Stimulated activated CD8-positive, alpha-beta memory T cell treated with anti-CD3 and anti-CD28 coated beads, Interleukin-7, amount 100 ng/mL, for 24 hours (primary cell): Measurements from ENCODE around the gene METTL17.
A peak's percentile ranks its signal among the peaks of the same experiment; 100 is the strongest.
"Not testable (repeated sequence)": the region's sequence is repeated elsewhere in the genome, so short reads cannot be mapped to it uniquely, and the experiment has no call there.

Source experiments
- DNase-seq: peaks from one replicate; pipeline ENCODE4 v3.0.0-alpha.2; 2020; ENCODE audit warnings: low read depth

The METTL17 gene

DNA sequence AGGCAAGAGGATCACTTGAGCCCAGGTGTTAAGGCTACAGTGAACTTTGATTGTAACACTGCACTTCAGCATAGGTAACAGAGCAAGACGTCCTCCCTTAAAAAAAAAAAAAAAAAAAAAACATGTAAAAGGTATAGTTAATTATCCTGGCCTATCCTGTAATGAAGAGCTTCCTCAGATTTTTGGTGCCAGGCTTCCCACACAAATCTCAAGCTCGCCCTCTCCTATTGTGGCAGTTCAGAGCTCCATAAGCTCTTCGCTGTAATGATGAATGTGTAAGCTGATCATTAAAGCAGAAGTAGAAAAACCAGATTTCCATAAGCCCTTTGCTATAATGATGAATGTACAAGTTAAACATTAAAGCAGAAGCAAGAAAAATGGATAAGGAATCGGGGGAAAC is 7.3 kb downstream of the METTL17 start:
- no peak for DNase-seq

DNA sequence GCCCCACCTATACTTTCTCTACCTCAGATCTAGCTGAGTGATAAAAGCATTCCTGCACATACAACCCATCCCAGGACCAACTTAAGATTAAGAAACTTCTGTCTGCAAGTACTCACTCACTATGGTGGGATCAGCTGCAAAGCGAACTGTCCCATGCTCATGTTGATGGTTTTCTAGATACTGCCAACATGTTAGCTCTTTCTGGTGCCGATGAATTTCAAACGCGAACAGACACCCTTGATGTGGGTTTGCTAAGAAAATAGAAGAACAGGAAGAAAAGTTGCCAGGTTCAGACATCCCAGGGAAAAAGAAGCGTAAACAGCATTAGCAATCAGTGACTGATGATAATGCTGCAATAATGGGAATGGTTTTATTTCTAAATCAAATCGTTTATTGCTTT is 7.8 kb downstream of the METTL17 start:
- DNase-seq, result no peak

DNA sequence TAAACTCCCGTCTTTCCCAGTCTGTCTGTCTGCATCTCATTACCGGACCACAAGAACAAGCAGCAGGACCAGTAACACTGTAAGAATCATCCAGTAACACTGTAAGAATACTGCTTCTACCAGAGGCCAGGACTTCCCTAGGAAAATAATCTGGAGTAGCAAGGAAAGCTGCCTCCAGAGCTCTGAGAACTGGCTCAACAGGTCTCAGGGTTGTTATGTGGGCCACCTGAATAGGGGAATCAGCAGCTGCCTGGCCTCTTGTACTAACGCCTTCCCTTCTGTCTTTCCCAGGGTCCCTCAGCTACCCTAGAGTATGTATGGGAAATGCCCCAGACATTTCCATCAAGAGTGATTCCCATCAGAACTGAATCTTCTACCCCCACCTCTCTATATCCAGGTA is 8.4 kb downstream of the METTL17 start:
- DNase-seq, result no peak

DNA sequence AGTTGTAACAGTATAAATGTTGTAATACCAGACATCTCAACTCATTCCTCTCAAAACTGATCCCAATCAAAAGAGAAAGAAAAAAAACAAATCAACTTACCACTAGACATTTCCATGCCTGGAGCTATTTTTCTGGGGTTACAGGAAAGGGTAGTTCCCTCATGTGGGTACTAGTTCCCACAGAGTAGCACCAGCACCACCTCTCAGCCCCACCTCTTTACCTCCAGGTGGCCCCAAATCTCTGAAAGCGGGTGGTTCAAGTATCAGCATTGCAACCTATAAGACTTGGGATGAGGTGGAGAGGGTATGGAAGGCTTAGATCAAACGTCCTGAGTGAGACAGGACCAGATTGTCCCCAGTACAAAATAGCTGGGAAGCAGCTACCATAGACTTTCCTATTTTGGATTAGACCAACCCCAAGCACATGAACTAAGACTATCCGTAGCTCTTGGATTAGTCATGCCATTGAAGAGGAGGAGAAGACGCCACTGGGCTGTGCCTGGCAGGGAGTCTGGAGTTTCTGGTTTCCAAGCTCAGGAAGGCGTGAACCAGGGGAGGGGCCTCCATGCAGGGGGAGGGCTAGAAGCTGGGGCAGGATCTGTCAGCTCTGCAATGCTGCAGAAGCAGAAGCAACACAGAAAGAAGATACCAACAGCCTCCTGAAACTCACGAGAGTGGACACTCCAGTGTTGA is 9.0 kb downstream of the METTL17 start, which contains the start of gene SLC39A2:
Gene SLC39A2, plus strand, starts transcription at position 620 of the 693 bp plus-strand sequence. CDS start 154 bp downstream, outside the sequence.
- no peak for DNase-seq

DNA sequence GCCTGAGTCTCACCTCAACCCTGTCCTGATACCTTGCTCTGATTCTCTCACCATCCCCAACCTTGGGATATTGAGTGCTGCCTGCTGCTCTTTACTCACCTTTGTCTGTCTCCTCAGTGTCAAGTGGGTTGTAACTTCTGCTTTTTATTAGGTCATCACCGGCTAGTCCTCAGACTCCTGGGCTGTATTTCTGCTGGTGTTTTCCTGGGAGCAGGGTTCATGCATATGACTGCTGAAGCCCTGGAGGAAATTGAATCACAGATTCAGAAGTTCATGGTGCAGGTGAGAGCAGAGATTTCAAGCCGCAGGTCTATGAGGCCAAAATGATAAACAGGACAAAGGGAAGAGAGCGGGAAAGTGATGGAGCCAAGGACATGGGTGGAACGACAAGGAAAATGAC is 9.8 kb downstream of the METTL17 start:
- DNase-seq, result no peak

DNA sequence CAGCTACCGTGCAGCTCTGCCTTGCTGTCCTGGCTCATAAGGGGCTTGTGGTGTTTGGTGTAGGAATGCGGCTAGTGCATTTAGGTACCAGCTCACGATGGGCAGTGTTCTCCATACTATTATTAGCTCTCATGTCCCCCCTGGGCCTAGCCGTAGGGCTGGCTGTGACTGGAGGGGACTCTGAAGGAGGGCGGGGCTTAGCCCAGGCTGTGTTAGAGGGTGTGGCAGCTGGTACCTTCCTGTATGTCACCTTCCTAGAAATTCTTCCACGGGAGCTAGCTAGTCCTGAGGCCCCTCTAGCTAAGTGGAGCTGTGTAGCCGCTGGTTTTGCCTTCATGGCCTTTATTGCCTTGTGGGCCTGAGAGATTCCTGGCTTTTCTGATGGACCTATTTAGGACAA is 11.4 kb downstream of the METTL17 start:
- no peak for DNase-seq

DNA sequence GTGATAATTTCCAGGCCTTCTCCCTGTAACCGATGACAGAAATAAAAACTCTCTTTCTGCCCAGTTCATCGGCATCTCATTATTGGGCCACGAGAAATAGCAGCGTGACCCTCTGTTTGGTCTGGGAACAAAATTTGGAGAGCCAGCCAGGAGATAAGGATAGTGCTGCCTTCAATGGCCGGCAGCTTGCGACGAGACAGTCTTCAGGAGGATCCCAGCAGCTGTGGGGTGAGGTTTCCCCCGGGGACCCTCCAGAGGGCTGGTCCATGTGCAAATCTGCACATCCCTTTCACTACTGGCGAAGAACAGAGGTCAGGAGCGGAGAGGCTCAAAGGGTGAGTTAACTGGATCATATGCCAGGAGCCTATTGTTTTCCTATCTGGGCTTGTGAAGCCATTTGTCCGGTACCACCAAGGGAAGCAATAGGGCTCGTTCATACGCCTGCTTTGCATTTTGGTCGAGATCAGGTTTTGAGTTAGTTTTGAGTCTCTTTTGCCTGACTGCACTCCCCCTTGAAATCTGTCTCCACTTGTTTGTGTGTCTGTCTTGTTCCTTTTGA is 14.1 kb downstream of the METTL17 start:
- no peak for DNase-seq

DNA sequence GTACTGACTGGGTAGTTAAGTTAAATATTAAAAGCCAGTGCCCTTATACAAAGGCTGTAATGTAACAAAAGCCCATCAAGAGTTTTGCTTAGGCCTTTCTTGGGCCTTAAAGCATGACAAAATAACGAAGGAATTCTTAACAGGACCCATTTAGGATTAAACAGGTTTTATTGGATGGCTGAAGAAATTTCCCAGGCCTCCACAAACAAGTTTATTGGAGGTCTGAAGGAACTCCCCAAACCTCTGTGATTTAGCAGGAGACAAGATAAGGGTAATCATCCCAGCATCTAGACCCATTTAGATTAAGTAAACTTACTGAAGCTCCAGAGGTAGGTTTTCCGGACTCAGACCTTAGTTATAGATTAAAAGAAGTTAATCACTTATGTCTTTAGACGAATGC is 19.9 kb downstream of the METTL17 start:
- DNase-seq, result not testable (repeated sequence)

DNA sequence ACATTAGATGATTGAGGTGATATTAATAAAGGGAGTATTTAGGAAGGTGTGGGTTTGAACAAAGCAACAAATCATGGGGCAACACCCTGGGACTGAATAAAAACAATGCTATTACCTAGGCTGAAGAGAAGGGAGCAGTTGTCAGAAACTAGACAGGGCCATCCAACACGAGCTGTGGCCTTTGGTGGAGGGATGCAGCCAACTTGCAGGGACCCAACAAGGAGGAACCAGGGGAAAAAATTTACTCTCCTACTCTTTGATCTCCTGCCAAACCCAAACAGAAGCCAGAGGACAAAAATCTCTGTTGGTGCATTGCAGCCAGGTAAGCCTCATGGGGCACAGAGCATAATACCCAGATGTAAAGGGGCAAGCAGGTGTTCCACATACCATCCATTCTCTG is 21.4 kb downstream of the METTL17 start:
- no peak for DNase-seq

DNA sequence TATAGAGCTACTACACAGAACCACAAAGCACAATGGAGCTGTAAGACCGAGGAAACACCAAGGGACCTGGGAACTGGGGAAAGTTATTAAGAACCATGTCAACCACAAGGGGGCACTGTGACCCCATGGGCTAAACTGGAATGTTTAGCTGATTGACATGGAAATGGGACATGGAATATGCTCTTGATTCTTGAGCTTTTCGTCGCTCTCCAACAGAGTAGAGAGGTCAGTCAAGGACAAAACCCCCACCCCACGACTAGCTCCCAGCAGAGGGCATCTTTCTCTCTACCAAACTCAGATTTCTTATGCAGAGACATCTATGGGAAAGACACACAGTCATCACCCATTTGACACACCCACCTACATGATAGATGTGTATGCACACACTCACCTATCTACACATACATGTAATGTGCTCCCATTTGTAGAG is 25.0 kb downstream of the METTL17 start:
- DNase-seq, result peak; percentile 63

DNA sequence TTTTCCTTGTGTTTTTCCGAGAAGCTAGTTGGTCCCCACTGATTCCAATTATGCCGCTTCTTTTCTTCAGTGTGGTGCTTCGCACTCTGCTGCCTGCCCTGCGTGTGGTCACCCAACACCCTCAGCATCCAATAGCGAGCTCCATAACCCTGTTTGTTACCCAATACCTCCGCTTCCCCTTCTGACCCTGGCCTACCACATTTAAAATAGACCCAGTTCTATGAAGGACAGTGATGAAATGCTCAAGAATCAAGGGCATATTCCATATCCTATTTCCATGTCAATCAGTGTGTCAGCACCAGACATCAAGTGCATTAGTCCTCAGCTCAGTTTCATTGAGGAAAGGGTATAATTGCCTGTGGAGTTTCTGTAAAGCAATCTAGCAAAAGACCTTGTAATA is 25.5 kb downstream of the METTL17 start:
- DNase-seq, result no peak

DNA sequence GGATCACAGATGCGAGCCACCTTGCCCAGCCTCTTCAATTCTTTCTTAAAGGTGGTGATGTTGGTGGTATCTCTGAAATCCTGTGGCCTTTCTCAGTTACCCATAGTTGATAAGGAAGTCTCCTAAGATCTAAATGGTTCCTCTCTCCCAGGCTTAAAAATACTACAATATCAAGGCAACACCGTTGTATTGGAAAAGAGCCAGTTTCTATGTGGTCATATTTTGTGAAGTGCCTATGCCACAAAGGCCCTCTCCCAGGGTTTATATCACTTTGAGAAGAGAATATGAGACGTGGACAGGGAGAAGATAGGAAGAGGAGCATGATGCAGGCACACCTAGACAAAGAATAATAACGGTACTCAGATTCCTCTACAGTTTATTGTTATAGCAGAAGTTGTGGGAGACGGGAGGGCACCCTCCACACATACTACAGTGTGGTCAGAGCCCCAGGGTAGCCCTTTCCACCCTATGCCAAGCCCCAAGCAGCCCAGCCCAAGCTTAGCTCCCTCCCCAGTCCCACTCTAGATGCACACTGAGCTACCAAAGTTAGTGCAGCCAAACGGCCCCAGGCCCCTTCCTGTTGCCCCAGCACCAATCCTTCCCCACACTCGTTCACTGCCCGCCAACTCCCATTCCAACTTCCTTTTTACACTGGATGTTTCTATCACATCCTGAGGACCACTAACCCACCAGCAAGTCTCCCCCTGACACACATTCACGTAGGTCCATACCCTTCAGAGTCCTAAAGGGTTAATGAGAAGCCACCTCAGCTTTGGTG is 26.8 kb downstream of the METTL17 start:
- no peak for DNase-seq

DNA sequence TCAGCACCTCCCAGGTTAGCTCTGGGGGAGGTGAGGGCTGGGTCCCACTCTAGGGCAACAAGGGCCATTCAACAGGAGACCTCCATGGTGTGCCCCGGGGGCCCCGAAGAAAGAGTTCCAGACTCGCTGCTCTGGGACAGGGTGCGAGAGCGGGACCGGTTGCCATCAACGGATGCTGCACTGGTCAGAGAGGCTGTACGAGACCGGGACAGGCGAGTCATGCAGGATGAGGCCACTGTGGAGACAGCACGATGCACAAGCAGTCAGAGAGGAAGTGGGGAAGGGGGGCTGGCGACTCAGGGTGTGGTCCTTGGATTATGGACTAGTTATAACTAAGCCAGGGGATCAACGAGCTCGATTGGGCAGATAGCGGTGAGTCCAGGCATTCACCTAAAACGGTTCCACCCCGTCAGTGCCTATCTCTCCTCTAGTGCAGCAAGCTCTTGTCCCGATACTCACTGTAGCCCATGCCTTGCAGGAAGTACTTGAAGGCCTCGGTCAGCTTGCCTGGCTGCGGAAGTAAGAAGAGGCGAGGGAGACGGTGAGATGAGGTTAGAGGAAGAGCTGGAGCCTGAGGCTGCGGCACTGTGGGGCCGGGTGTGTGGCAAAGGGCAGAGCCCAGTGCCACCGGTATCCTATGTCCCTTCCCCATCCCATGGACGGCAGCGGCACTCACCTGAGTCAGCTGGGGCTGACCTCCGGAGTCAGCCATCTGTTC is 27.9 kb downstream of the METTL17 start:
- no peak for DNase-seq

DNA sequence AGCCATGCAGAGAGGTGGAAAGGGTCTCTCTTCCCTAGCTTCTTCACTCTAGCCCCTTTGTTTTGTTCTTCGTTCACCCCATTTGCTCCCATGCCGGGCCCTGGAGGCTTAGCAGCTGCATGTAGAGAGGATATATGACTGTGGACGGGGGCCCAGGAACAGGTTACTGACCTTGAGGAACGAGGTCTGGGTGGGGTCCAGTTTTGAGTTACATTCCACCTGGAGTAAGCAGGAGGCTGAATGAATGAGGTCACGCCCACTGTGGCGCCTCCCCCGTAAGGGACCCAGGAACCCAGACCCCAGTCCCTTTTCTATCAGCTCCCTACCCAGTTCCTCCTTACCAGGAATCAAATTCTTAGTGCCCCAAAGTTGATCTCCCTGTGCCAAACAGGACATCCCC is 28.5 kb downstream of the METTL17 start:
- DNase-seq, result no peak

DNA sequence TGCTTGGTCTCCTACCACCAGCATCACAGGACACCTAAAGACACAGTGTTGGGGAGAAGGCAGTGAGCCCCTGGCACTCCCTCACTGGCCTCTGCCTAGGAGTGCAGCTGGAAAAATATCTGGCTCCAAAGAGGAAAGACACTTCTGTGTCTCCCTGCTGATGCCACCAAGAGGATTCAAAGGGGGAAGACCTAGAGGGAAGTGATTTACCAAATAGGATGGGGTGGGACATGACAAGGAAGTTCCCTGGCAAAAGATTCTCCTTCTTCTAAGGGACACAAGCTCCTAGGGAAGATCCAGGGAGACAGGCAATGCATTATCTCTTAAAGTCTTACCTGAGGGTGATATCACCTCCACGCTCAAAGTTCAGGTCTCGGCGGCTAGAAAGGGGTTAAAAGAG is 29.0 kb downstream of the METTL17 start:
- no peak for DNase-seq

DNA sequence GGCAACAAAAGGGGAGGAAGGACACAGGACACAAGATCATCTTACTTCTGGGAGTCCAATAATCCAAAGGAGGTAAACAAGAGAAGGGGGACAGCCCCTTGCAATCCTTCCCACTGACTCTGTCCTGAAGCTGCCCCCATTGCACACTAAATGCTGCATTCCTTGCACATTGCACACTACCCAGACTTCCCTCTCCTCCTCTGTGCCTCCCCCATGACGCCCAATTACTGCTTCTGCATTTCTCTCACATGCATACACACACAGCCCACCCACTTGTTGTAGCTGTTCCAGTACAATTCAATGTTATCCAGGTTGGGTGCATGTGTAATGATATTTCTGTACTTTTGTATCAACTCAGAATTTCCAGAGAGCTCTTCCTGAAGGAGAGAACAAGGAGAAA is 29.6 kb downstream of the METTL17 start:
- no peak for DNase-seq

DNA sequence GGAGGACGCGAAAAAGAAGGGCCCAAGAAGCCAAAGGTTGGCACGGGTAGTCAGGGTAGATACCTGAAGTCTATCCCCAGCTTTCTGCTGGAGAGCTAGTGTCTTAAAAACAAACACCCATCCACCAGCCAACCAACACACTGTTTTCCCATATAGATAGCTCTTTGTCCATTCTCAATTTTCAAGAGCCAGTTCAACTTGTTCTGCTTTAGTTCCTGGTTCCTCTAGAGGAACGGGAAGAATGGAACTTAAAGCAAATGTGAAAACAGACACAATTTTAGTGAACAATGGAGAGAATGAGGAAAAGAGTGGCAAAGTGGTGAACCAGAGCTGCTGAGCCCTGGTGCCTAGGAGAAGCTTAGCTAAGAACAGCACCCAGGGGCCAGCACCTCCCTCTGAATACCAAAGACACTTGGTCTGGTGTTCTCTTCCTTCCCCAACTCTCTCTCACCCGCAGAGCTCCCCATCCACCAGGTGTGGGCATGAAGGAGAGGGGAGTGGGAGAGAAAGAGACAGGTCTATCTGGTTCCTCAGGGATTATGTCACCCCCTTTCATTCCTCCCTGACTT is 31.3 kb downstream of the METTL17 start:
- no peak for DNase-seq

DNA sequence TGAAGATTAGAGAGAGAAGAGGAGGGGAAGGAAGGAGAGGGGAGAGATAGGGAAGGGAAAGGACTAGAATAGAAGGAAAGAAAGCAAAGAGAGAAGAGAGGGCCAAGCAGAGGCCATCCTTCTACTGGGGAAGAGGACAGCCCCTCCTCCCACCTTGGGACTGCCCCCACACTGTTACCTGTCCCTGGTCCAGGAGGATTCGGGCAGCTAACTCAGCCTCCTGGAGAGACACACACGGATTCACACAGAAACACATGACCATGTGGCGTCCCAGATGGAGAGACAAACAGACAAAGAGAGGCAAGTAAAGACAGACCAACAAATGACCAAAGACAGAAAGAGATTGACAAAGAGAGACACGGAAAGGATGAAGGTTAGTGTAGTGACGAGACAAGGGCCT is 32.9 kb downstream of the METTL17 start:
- DNase-seq, result no peak

DNA sequence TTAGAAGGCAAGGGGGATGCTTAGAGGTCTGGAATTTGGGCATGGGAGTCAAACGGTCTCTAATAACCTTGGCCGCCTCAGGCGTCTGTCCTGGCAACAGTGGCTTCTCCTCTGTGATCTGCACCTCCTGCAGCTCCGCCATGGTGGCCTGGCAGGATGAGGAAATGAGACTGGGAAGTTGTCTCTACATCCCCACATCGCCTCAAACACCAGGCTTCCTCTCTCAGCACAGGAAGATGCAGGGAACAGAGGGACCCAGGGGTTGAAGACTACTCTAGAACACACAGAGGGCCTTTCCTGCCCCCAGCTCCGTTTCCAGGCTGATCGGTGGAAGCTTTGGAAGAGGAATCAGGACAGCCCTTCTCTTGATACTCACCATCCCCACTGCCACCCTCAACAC is 33.4 kb downstream of the METTL17 start:
- no peak for DNase-seq

DNA sequence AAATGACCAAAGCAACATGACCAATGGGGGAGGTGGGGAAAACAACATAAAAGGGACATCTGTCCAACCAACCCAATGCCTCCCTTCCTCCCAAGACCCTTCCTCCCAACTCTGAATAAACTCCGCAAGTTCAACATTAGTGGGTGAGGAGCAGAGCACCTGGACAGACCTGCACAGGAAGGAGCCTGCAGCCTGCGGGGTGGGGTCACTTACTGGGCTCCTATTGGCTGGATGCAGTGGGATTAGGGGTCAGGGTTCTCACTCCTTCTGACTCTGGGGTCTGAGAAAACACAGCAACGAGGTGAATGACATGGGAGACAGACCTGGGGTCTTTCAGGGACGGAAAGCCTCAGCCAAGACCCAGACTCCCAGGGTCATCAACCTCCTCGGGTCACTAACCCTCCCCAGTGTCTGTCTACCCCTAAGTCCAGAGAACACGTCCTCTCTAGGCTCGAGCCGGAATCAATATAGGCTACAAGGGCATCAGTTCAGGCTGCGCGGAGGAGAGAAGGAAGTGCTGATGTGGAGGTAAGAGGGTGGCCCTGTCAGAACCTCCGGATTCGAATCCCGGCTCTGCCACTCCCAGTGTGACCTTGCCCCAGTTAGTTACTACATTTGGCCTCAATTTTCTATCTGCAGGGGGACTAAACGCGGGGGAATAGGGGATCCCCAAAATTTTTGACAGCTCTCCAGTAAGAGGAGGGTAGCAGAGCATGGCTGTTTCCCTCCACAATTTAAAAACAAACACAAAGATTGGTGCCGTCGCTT is 34.2 kb downstream of the METTL17 start:
- no peak for DNase-seq

DNA sequence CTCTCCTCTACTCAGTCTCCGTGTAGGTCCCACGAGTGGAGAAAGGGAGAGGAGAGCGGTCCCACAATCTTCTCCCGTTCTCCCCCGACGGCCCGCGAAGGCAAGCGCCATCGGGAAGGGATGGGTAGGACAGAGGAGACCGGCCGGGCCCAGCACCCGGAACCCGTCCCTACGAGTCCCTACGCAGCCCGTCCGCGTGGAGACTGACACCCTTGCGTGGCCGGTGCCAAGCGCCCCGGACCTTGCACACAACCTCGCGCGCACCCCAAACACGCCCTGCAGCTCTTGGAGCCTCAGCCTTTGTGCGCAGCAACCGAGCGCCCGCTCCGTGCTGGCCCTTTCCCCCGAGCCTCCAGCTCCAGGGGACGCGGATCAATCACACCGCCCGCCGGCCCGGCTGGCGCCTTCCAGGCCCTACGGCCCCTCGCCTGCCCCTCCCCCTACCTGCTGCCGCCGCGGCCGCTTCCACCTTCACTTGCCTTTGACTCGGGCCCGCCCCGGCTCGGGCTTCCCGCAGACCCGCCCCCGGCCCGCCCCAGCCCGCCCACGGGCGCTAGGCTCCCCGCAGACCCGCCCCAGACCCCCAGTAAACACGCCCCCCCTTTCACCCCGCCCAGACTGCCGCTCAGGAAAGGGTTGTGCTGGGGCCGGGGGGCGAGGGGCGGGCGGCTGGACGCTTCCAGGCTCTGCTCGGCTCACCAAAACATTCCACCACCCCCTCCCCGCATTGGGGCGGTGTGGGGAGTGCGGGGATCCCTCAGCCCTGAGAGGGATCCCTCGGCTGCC is 35.0 kb downstream of the METTL17 start, which contains the start of gene NDRG2:
Gene NDRG2, minus strand, starts transcription at position 477 of the 786 bp plus-strand sequence. CDS start 1,746 bp downstream, outside the sequence.
- DNase-seq, result peak; percentile 33
